Activated naive CD4-positive, alpha-beta T cell treated with anti-CD3 and anti-CD28 coated beads, Interleukin-2, amount 10 ng/mL, durations not matched to agents 7 days and 5 days (primary cell): ENCODE measurements around the gene CALML3.

Source experiments
- CTCF ChIA-PET: fragments of 350-600 bp; sonication (Branson Sonifier 250); formaldehyde crosslinking; loops from one replicate; lab custom pipeline; 2021; ENCODE audit warnings: antibody characterized with exemption; lab: Charles Lee
- DNase-seq: peaks from one replicate; pipeline ENCODE4 v3.0.0-alpha.2; 2020
- H3K27ac Mint-ChIP-seq: one replicate; pipeline ENCODE4 v1.8.0; 2021; ENCODE audit warnings: mild to moderate bottlenecking, moderate library complexity, mixed read lengths
- H3K27me3 Mint-ChIP-seq: one replicate; pipeline ENCODE4 v1.8.0; 2021; ENCODE audit warnings: mild to moderate bottlenecking, mixed read lengths
- H3K36me3 Mint-ChIP-seq: one replicate; pipeline ENCODE4 v1.8.0; 2021; ENCODE audit warnings: mixed read lengths
- H3K4me1 Mint-ChIP-seq: one replicate; pipeline ENCODE4 v1.8.0; 2021; ENCODE audit warnings: mixed read lengths
- H3K4me3 Mint-ChIP-seq: one replicate; pipeline ENCODE4 v1.8.0; 2021; ENCODE audit warnings: mild to moderate bottlenecking, moderate library complexity, mixed read lengths
- H3K9me3 Mint-ChIP-seq: one replicate; pipeline ENCODE4 v1.8.0; 2021; ENCODE audit warnings: mixed read lengths

The CALML3 gene

GRCh38 chr10:5508161-5508604 is 16.6 kb upstream of the CALML3 start:
- Mint-ChIP-seq H3K27me3 (peaks cover 53% of the 10 kb centered on the region), H3K9me3 (no peaks in the 10 kb centered on the region), H3K4me3 (no peak overlapping the region), H3K4me1 (peaks cover 4% of the 10 kb centered on the region), H3K36me3 (no peaks in the 10 kb centered on the region), H3K27ac (no peak overlapping the region)
- no peak for DNase-seq
- CTCF ChIA-PET: no interaction called here

- H3K36me3 Mint-ChIP-seq: no peaks in the 10 kb centered on the region
- peaks cover 53% of the 10 kb centered on the region for H3K27me3 Mint-ChIP-seq
- no peak overlapping the region for H3K4me3 Mint-ChIP-seq
- CTCF ChIA-PET: no interaction called here
- no peak for DNase-seq
- no peak overlapping the region for H3K27ac Mint-ChIP-seq
- peaks cover 7% of the 10 kb centered on the region for H3K4me1 Mint-ChIP-seq
- no peaks in the 10 kb centered on the region for H3K9me3 Mint-ChIP-seq
Measured at GRCh38 chr10:5508786-5509185, 16.0 kb upstream of the CALML3 start.

- CTCF ChIA-PET: no interaction called here
- DNase-seq: no peak
- H3K4me3 Mint-ChIP-seq: no peak overlapping the region
Measured at GRCh38 chr10:5509236-5509635, 15.5 kb upstream of the CALML3 start.

GRCh38 chr10:5509691-5510090 is 15.1 kb upstream of the CALML3 start:
- CTCF ChIA-PET: no interaction called here
- Mint-ChIP-seq H3K4me1 (peaks cover 7% of the 10 kb centered on the region), H3K27ac (no peak overlapping the region), H3K4me3 (no peak overlapping the region), H3K9me3 (no peaks in the 10 kb centered on the region), H3K27me3 (peaks cover 53% of the 10 kb centered on the region), H3K36me3 (no peaks in the 10 kb centered on the region)
- no peak for DNase-seq

More at GRCh38 chr10:5509236-5509635, 15.5 kb upstream of the CALML3 start:
- peaks cover 53% of the 10 kb centered on the region for H3K27me3 Mint-ChIP-seq
- peaks cover 7% of the 10 kb centered on the region for H3K4me1 Mint-ChIP-seq
- H3K27ac Mint-ChIP-seq: no peak overlapping the region
- no peaks in the 10 kb centered on the region for H3K9me3 Mint-ChIP-seq
- no peaks in the 10 kb centered on the region for H3K36me3 Mint-ChIP-seq

GRCh38 chr10:5510281-5511072 is 14.3 kb upstream of the CALML3 start:
- DNase-seq: no peak
- Mint-ChIP-seq H3K27ac (no peak overlapping the region), H3K27me3 (peaks cover 50% of the 10 kb centered on the region), H3K4me3 (no peak overlapping the region), H3K9me3 (no peaks in the 10 kb centered on the region), H3K36me3 (no peaks in the 10 kb centered on the region), H3K4me1 (peaks cover 7% of the 10 kb centered on the region)
- CTCF ChIA-PET: interaction anchor here (0.6 kb wide), 1 partner anchor 18 kb away, joined by 4 read pairs; no protein-coding TSS in a partner anchor

GRCh38 chr10:5511231-5511884 is 13.4 kb upstream of the CALML3 start:
- peaks cover 53% of the 10 kb centered on the region for H3K27me3 Mint-ChIP-seq

GRCh38 chr10:5511885-5512280 is 12.9 kb upstream of the CALML3 start:
- Mint-ChIP-seq H3K27ac (no peak overlapping the region), H3K4me3 (no peak overlapping the region), H3K4me1 (peaks cover 7% of the 10 kb centered on the region), H3K9me3 (no peaks in the 10 kb centered on the region), H3K36me3 (no peaks in the 10 kb centered on the region), H3K27me3 (peaks cover 49% of the 10 kb centered on the region)
- CTCF ChIA-PET: no interaction called here
- no peak for DNase-seq

More at GRCh38 chr10:5511231-5511884, 13.4 kb upstream of the CALML3 start:
- Mint-ChIP-seq H3K9me3 (no peaks in the 10 kb centered on the region), H3K27ac (no peak overlapping the region), H3K36me3 (no peaks in the 10 kb centered on the region), H3K4me3 (no peak overlapping the region), H3K4me1 (peaks cover 7% of the 10 kb centered on the region)
- DNase-seq: no peak
- CTCF ChIA-PET: no interaction called here

- H3K4me3 Mint-ChIP-seq: no peak overlapping the region
- H3K4me1 Mint-ChIP-seq: peaks cover 7% of the 10 kb centered on the region
- H3K27me3 Mint-ChIP-seq: peaks cover 51% of the 10 kb centered on the region
- H3K36me3 Mint-ChIP-seq: no peaks in the 10 kb centered on the region
- no peak for DNase-seq
- no peaks in the 10 kb centered on the region for H3K9me3 Mint-ChIP-seq
- CTCF ChIA-PET: no interaction called here
- no peak overlapping the region for H3K27ac Mint-ChIP-seq
Measured at GRCh38 chr10:5512331-5512730, 12.4 kb upstream of the CALML3 start.

GRCh38 chr10:5512881-5513612 is 11.7 kb upstream of the CALML3 start:
- Mint-ChIP-seq H3K36me3 (no peaks in the 10 kb centered on the region), H3K4me1 (peaks cover 7% of the 10 kb centered on the region), H3K27me3 (peaks cover 53% of the 10 kb centered on the region), H3K4me3 (no peak overlapping the region), H3K9me3 (no peaks in the 10 kb centered on the region), H3K27ac (no peak overlapping the region)
- CTCF ChIA-PET: interaction anchor here (0.7 kb wide), 1 partner anchor 110 kb away, joined by 5 read pairs; no protein-coding TSS in a partner anchor
- DNase-seq: no peak

- peaks cover 7% of the 10 kb centered on the region for H3K4me1 Mint-ChIP-seq
- DNase-seq: no peak
- H3K36me3 Mint-ChIP-seq: no peaks in the 10 kb centered on the region
- H3K9me3 Mint-ChIP-seq: no peaks in the 10 kb centered on the region
- no peak overlapping the region for H3K4me3 Mint-ChIP-seq
- H3K27me3 Mint-ChIP-seq: peaks cover 59% of the 10 kb centered on the region
- no peak overlapping the region for H3K27ac Mint-ChIP-seq
- CTCF ChIA-PET: no interaction called here
Measured at GRCh38 chr10:5514226-5514850, 10.4 kb upstream of the CALML3 start.

GRCh38 chr10:5515948-5516761 is 8.6 kb upstream of the CALML3 start:
- DNase-seq: no peak
- Mint-ChIP-seq H3K27me3 (peaks cover 59% of the 10 kb centered on the region), H3K27ac (no peak overlapping the region), H3K4me3 (no peak overlapping the region), H3K9me3 (no peaks in the 10 kb centered on the region), H3K36me3 (no peaks in the 10 kb centered on the region), H3K4me1 (peaks cover 7% of the 10 kb centered on the region)
- CTCF ChIA-PET: no interaction called here

- no peaks in the 10 kb centered on the region for H3K36me3 Mint-ChIP-seq
- peaks cover 7% of the 10 kb centered on the region for H3K4me1 Mint-ChIP-seq
- no peak overlapping the region for H3K4me3 Mint-ChIP-seq
- H3K9me3 Mint-ChIP-seq: no peaks in the 10 kb centered on the region
- DNase-seq: no peak
- H3K27ac Mint-ChIP-seq: no peak overlapping the region
- CTCF ChIA-PET: interaction anchor here (0.8 kb wide), 1 partner anchor 105 kb away, joined by 3 read pairs; no protein-coding TSS in a partner anchor
- H3K27me3 Mint-ChIP-seq: peaks cover 45% of the 10 kb centered on the region
Measured at GRCh38 chr10:5517546-5517945, 7.2 kb upstream of the CALML3 start.

GRCh38 chr10:5518143-5518542 is 6.6 kb upstream of the CALML3 start:
- peaks cover 42% of the 10 kb centered on the region for H3K27me3 Mint-ChIP-seq
- DNase-seq: no peak
- H3K27ac Mint-ChIP-seq: no peak overlapping the region
- CTCF ChIA-PET: no interaction called here
- H3K36me3 Mint-ChIP-seq: no peaks in the 10 kb centered on the region
- H3K9me3 Mint-ChIP-seq: no peaks in the 10 kb centered on the region
- peaks cover 4% of the 10 kb centered on the region for H3K4me1 Mint-ChIP-seq
- H3K4me3 Mint-ChIP-seq: no peak overlapping the region
